Measurements from ENCODE around the gene BPIFA1. TPM values are rescaled to one million over a fixed set of nuclear protein-coding genes. Genes with fewer than 3 reads are reported as not detected.

Gene BPIFA1
- total and polyA plus RNA-seq, 2 donors (not counting 1 experiment from before 2014, with no cell fraction given): not detected

GRCh38 chr20:33239418-33239817 is 3.6 kb downstream of the BPIFA1 start:
- H3K36me3 ChIP-seq (ENCODE audit: control insufficient read depth, insufficient read depth, low read length): no peaks in the 10 kb centered on the region
- no peak overlapping the region for H3K4me3 ChIP-seq (replicated peaks in 1 of 4; ENCODE audit: control extremely low read depth in 1 of 4, insufficient read depth in 1 of 4, low read depth in 3 of 4, low read length in 4 of 4)
- no peaks in the 10 kb centered on the region for H4K20me1 ChIP-seq (ENCODE audit: control insufficient read depth, extremely low read depth, insufficient read depth, low read length)
- no peaks in the 10 kb centered on the region for H3K9me3 ChIP-seq (ENCODE audit: control insufficient read depth, insufficient read depth, low read depth, low read length)
- TF ChIP-seq EZH2 (IDR thresholded peaks at IDR 0.05; ENCODE audit: low read length, missing control alignments): no peak
- TF ChIP-seq CTCF (conservative IDR thresholded peaks at IDR 0.05 in 1 of 2, IDR thresholded peaks at IDR 0.05 in 1 of 2; ENCODE audit: low read depth in 1 of 2, low read length in 2 of 2): no peak
- H3K4me1 ChIP-seq (ENCODE audit: control insufficient read depth, extremely low read depth, insufficient read depth, low read length): no peaks in the 10 kb centered on the region
- H3K9ac ChIP-seq (ENCODE audit: insufficient read depth, low read length): no peak overlapping the region
- no peak overlapping the region for H2AFZ ChIP-seq (ENCODE audit: low read length)
- no peak for DNase-seq (ENCODE audit: low read depth in 2 of 2)
- no peaks in the 10 kb centered on the region for H3K79me2 ChIP-seq (ENCODE audit: control insufficient read depth, insufficient read depth, low read length)
- H3K4me2 ChIP-seq (ENCODE audit: extremely low read depth, insufficient read depth, low read length): no peak overlapping the region
- H3K27ac ChIP-seq (ENCODE audit: insufficient read depth, low read length): no peak overlapping the region
- H3K27me3 ChIP-seq (ENCODE audit: control insufficient read depth, insufficient read depth, low read length): no peaks in the 10 kb centered on the region

- H3K27ac ChIP-seq (ENCODE audit: insufficient read depth, low read length): no peak overlapping the region
- no peaks in the 10 kb centered on the region for H3K4me1 ChIP-seq (ENCODE audit: control insufficient read depth, extremely low read depth, insufficient read depth, low read length)
- H3K4me2 ChIP-seq (ENCODE audit: extremely low read depth, insufficient read depth, low read length): no peak overlapping the region
- no peak for DNase-seq (ENCODE audit: low read depth in 2 of 2)
- no peak overlapping the region for H3K4me3 ChIP-seq (replicated peaks in 1 of 4; ENCODE audit: control extremely low read depth in 1 of 4, insufficient read depth in 1 of 4, low read depth in 3 of 4, low read length in 4 of 4)
- H3K9me3 ChIP-seq (ENCODE audit: control insufficient read depth, insufficient read depth, low read depth, low read length): no peaks in the 10 kb centered on the region
- no peaks in the 10 kb centered on the region for H4K20me1 ChIP-seq (ENCODE audit: control insufficient read depth, extremely low read depth, insufficient read depth, low read length)
- no peak overlapping the region for H2AFZ ChIP-seq (ENCODE audit: low read length)
- H3K9ac ChIP-seq (ENCODE audit: insufficient read depth, low read length): no peak overlapping the region
- TF ChIP-seq CTCF (conservative IDR thresholded peaks at IDR 0.05 in 1 of 2, IDR thresholded peaks at IDR 0.05 in 1 of 2; ENCODE audit: low read depth in 1 of 2, low read length in 2 of 2): no peak
- TF ChIP-seq EZH2 (IDR thresholded peaks at IDR 0.05; ENCODE audit: low read length, missing control alignments): no peak
- H3K36me3 ChIP-seq (ENCODE audit: control insufficient read depth, insufficient read depth, low read length): no peaks in the 10 kb centered on the region
- H3K27me3 ChIP-seq (ENCODE audit: control insufficient read depth, insufficient read depth, low read length): no peaks in the 10 kb centered on the region
- H3K79me2 ChIP-seq (ENCODE audit: control insufficient read depth, insufficient read depth, low read length): no peaks in the 10 kb centered on the region
Observed at GRCh38 chr20:33239979-33240736, 4.4 kb downstream of the BPIFA1 start.

GRCh38 chr20:33240923-33241322 is 5.1 kb downstream of the BPIFA1 start:
- H3K4me3 ChIP-seq (replicated peaks in 1 of 4; ENCODE audit: control extremely low read depth in 1 of 4, insufficient read depth in 1 of 4, low read depth in 3 of 4, low read length in 4 of 4): no peak overlapping the region
- H2AFZ ChIP-seq (ENCODE audit: low read length): no peak overlapping the region
- H3K79me2 ChIP-seq (ENCODE audit: control insufficient read depth, insufficient read depth, low read length): no peaks in the 10 kb centered on the region
- no peaks in the 10 kb centered on the region for H3K27me3 ChIP-seq (ENCODE audit: control insufficient read depth, insufficient read depth, low read length)
- H3K4me2 ChIP-seq (ENCODE audit: extremely low read depth, insufficient read depth, low read length): no peak overlapping the region
- H3K27ac ChIP-seq (ENCODE audit: insufficient read depth, low read length): no peak overlapping the region
- TF ChIP-seq EZH2 (IDR thresholded peaks at IDR 0.05; ENCODE audit: low read length, missing control alignments) (no peak), CTCF (conservative IDR thresholded peaks at IDR 0.05 in 1 of 2, IDR thresholded peaks at IDR 0.05 in 1 of 2; ENCODE audit: low read depth in 1 of 2, low read length in 2 of 2) (no peak)
- no peak overlapping the region for H3K9ac ChIP-seq (ENCODE audit: insufficient read depth, low read length)
- H3K36me3 ChIP-seq (ENCODE audit: control insufficient read depth, insufficient read depth, low read length): no peaks in the 10 kb centered on the region
- no peaks in the 10 kb centered on the region for H3K4me1 ChIP-seq (ENCODE audit: control insufficient read depth, extremely low read depth, insufficient read depth, low read length)
- no peaks in the 10 kb centered on the region for H3K9me3 ChIP-seq (ENCODE audit: control insufficient read depth, insufficient read depth, low read depth, low read length)
- no peak for DNase-seq (ENCODE audit: low read depth in 2 of 2)
- H4K20me1 ChIP-seq (ENCODE audit: control insufficient read depth, extremely low read depth, insufficient read depth, low read length): no peaks in the 10 kb centered on the region

Data from fibroblast of lung (primary cell).